Lung (tissue), 12 donors: ENCODE measurements around the gene RHEB. TPM values are rescaled to one million over a fixed set of nuclear protein-coding genes. Genes with fewer than 3 reads are reported as not detected.

Experiments used
- ATAC-seq: fragments of 200-7000 bp; cut with Tn5 transposase; one replicate; pipeline ENCODE4 v1.9.1; 2020; ENCODE audit warnings: moderate number of reproducible peaks; ENCODE audit not compliant: insufficient read depth, low FRiP score
- DNase-seq, 3 donors: peaks; one replicate each; pipeline ENCODE4 v3.0.0-alpha.2; 2013 to 2017
- H3K27ac ChIP-seq, 2 donors: one replicate each; pipeline ENCODE4 v1.5.1; 2013; ENCODE audit warnings: mild to moderate bottlenecking in 2 of 2, moderate library complexity in 2 of 2, control low read depth in 1 of 2, inconsistent platforms in 1 of 2, low read depth in 1 of 2, low read length in 1 of 2
- H3K27me3 ChIP-seq, 3 donors: one replicate each; pipeline ENCODE4 v1.5.1; 2013; ENCODE audit warnings: low read length in 2 of 3; ENCODE audit not compliant: control insufficient read depth in 3 of 3, insufficient read depth in 3 of 3
- H3K36me3 ChIP-seq, 4 donors: one replicate each; pipeline ENCODE4 v1.5.1; 2013; ENCODE audit warnings: low read length in 4 of 4, mild to moderate bottlenecking in 1 of 4, moderate library complexity in 1 of 4; ENCODE audit not compliant: control insufficient read depth in 4 of 4, insufficient read depth in 4 of 4
- H3K4me1 ChIP-seq, 5 donors: one replicate each; pipeline ENCODE4 v1.5.1; 2013; ENCODE audit warnings: low read length in 5 of 5, mild to moderate bottlenecking in 2 of 5, moderate library complexity in 1 of 5; ENCODE audit not compliant: control insufficient read depth in 5 of 5, insufficient read depth in 5 of 5
- H3K4me3 ChIP-seq: one replicate; pipeline ENCODE4 v1.5.1; 2013; ENCODE audit warnings: mild to moderate bottlenecking, control low read depth, moderate library complexity
- H3K9ac ChIP-seq, 2 donors: one replicate each; pipeline ENCODE4 v1.5.1; 2013; ENCODE audit warnings: low read length in 2 of 2, control low read depth in 1 of 2; ENCODE audit not compliant: insufficient read depth in 1 of 2
- H3K9me3 ChIP-seq, 4 donors: one replicate each; pipeline ENCODE4 v1.5.1; 2013; ENCODE audit warnings: low read length in 3 of 4, mild to moderate bottlenecking in 1 of 4, moderate library complexity in 1 of 4; ENCODE audit not compliant: control insufficient read depth in 4 of 4, insufficient read depth in 3 of 4
- CTCF ChIP-seq: IDR thresholded peaks from 2 replicates; pipeline ENCODE4 v1.5.1; 2012; ENCODE audit warnings: mild to moderate bottlenecking; ENCODE audit errors: control extremely low read depth, extremely low read depth
- WGBS, 2 donors: extraction: QIAGEN DNeasy Blood & Tissue Kit; methylation state at CpG; one replicate each; pipeline ENCODE4 v1.1.7; 2013; 5-methylcytosine and 5-hydroxymethylcytosine counted together
- polyA plus RNA-seq, 2 donors: library from polyadenylated mRNA; stranded (reverse); fragments of 200-250 nt; gene quantifications; one replicate each; pipeline ENCODE4 v1.2.1, GENCODE V29; 2013
- total RNA-seq, 2 donors: library from RNA; depleted of rRNA in 1 of 2; stranded (reverse); fragments of >200 nt in 1 of 2; gene quantifications; one replicate each; pipeline ENCODE4 v1.2.1, GENCODE V29; 2014 to 2021
- donor health status: control.
- donor health status: control.
- donor health status: Bipolar disorder and iron deficiency.
- donor health status: healthy.
- donor health status: DM: yes; HTN: yes; CAD: no.

Gene RHEB
- total and polyA plus RNA-seq, 4 donors, result 65.6 to 117 (median 83.8) TPM

- 82 to 83% methylated on average over 17 of the region's 17 CpGs for WGBS, 2 donors
Measured at GRCh38 chr7:151438864-151439601, 80.7 kb downstream of the RHEB start.

GRCh38 chr7:151437866-151438516 is 81.7 kb downstream of the RHEB start:
- Histone ChIP-seq H3K27ac (no peak overlapping the region), H3K4me3 (no peak overlapping the region), H3K27me3 (peaks cover 0 to 7% (median 0%) of the 10 kb centered on the region in 3 donors), H3K4me1 (peaks cover 0 to 8% (median 7%) of the 10 kb centered on the region in 5 donors), H3K9ac (no peak overlapping the region), H3K36me3 (no peaks in the 10 kb centered on the region), H3K9me3 (no peaks in the 10 kb centered on the region)
- 92 to 95% methylated on average over 23 of the region's 23 CpGs for WGBS, 2 donors
- no peak for ATAC-seq
- no peak for TF ChIP-seq CTCF
- no peak for DNase-seq

More at GRCh38 chr7:151438864-151439601, 80.7 kb downstream of the RHEB start:
- peaks cover 0 to 8% (median 7%) of the 10 kb centered on the region in 5 donors for H3K4me1 ChIP-seq
- ATAC-seq, result no peak
- TF ChIP-seq CTCF, result no peak
- no peak overlapping the region for H3K4me3 ChIP-seq
- H3K27me3 ChIP-seq, result peaks cover 0 to 7% (median 0%) of the 10 kb centered on the region in 3 donors
- no peaks in the 10 kb centered on the region for H3K9me3 ChIP-seq
- DNase-seq, result no peak
- H3K27ac ChIP-seq, result no peak overlapping the region
- no peaks in the 10 kb centered on the region for H3K36me3 ChIP-seq
- no peak overlapping the region for H3K9ac ChIP-seq

GRCh38 chr7:151437159-151437553 is 82.5 kb downstream of the RHEB start:
- Histone ChIP-seq H3K27me3 (peaks cover 0 to 7% (median 0%) of the 10 kb centered on the region in 3 donors), H3K4me1 (peaks cover 0 to 8% (median 7%) of the 10 kb centered on the region in 5 donors), H3K4me3 (no peak overlapping the region), H3K9ac (no peak overlapping the region), H3K9me3 (no peaks in the 10 kb centered on the region), H3K27ac (peak overlapping the region in 1 of 2 donors; percentile 1), H3K36me3 (no peaks in the 10 kb centered on the region)
- WGBS, 2 donors, result 90 to 91% methylated on average over 13 of the region's 13 CpGs
- TF ChIP-seq CTCF, result no peak
- ATAC-seq (no peak), DNase-seq (no peak)
